HG02840 (cell line): ENCODE results near the gene MAB21L2.

Experiments
- ATAC-seq: cut with Tn5 transposase; IDR thresholded peaks from one replicate; pipeline ENCODE4 v1.9.1; 2021; ENCODE audit warnings: mild to moderate bottlenecking, moderate library complexity, moderate number of reproducible peaks; ENCODE audit not compliant: unreplicated experiment, low FRiP score

Gene MAB21L2

DNA sequence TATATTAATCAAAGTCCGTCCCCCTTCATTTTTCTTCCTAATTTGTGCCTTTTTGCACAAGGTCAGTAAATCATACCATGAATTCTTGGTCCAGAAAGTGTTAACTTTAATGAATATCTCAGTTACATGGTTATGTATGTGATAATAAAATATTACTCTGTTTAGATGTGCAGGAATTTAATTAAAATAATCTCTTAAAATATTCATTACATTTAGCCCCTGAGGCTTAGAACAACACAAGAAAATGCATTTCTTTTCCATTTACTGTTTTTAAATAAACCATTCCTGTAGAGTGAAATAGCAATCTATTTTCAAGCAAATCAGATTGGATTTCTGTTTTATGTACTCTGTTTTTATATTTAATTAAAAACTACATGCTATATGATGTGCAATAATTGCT, 17.6 kb downstream of the MAB21L2 start:
- no peak for ATAC-seq

DNA sequence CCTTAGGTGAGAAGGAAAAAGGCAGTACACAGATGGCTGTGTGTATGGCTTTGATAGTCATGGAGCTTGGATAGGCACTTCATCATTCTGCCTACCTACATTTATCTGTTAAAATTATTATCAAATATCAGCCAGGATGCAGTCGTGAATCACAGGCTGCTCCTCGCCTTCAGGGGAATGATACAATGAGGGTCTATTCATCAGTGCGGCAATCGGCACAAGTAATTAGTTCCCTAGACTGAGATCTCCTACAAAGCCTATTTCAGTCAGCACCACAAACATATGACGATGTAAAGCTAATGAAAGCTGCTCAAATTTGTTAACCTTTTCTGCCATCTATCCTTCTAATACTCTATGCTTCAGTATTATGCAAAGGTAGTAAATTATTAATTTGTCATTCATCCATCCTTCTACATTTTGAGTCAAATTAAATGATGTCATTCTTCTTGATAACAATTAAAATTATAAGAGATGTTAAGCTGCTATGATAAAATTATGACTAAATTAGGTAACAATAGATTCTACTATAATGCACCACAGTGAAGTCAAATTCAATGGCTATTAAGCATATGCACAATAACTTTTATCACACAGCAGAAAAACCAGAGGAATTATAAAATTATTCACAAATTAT, 19.0 kb downstream of the MAB21L2 start:
- no peak for ATAC-seq

DNA sequence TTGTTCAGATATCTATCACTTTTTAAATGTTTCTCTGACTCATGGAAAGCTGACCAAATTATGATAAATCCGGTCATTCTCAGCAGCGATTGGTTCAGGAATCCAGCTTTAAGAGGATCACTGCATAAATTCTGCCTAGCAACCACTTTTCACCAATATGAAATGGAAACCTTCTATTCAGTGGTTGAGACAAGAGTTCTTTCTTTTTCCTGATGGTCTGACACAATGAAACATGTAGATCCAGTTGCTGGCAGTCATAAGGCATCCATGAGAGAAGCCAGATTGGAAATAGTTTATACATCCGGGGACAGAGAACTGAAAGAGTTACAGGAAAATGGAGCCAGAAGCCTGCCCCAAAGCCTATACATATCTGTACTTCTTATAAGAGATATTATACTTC, 27.2 kb downstream of the MAB21L2 start:
- ATAC-seq, result no peak

DNA sequence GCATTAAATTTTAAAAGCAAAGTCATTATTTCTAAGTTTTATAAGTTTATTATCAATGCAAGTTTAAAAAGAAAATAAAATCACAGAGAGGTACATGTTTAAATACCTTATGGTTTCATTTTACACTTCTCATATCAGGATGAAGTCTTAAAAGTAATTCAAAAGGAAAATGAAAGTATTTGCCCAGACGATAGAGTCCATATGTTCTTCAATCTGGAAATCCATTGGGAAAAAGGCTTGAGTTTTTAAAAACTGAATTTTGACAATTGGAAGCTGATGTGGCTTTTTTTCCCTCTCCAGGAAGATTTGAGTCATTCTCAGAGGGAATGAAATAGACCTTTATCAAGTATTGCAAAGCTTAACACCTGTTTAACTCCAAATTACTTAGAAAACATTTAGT, 37.1 kb downstream of the MAB21L2 start:
- ATAC-seq, result no peak

DNA sequence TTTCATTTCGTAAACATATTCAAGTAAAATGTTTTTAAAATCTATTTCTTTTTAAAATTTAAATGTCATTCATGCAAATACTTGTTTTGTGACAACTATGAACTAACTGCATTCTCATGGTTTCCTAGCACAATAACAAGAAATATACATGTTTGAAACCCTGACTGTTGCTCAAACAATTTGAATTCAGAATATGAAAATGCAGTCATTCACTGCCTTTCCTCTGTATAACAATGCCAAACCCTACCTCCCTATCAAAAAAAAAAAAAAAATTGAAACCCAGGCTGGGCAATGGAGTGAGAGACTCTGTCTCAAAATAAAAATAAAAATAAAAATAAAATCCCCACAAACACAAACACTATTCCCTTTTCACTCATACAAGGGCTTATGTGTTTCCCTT, 42.1 kb downstream of the MAB21L2 start:
- no peak for ATAC-seq

DNA sequence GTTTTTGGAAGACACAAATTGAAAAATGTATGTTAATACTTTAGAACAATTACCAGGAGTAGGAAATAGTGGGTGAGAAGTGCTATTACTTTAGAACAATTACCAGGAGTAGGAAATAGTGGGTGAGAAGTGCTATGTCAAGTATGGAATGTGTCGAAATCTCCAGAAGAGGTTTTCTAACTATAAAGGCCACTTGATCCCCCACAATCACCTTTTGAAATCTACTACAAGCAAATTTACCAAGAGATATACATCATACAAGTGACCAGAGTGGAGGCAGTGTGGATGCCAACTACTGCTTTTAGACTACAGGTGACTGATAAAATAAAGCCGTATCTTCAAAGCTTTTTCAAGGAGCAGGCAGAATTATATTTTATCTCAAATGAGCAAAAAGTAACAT, 43.1 kb downstream of the MAB21L2 start:
- no peak for ATAC-seq

DNA sequence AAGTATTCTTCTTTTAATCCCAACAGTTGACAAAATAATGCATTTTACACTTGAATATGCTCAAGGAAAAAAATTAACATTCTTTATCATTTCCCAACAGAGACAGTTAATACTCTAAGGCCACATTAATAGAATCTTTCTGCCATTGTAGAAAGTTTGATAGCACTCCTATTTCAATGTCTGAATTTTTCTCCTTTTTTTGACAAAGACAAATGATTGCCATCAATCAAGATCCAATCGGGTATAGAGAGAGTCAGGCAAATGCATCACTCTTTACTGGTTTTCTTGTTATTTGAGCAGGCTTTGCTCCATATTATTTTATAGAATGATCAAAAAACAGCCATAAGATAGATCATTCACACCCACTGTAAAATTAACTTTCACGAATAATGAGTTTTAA, 46.1 kb downstream of the MAB21L2 start:
- ATAC-seq, result no peak

DNA sequence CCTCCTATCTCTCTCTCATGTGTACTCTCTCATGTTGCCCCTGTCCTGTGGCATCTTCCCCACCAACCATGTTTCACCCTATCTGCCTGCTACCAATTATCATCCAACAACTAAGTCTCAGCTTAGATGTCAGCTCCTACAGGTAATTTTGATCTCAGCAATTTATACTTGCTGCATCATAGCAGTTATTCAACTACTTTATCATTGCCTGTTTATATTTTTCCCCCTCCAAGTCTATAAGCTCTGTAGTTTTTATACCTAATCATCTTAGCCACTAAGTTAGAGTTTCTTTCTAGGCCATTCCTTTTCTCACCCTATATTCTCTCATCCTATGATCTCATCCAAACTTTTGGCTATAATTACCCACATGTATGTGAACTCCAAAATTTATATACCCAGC, 50.7 kb downstream of the MAB21L2 start:
- no peak for ATAC-seq
